Neural cell (in vitro differentiated cells): ENCODE measurements around the gene EP400.

Source experiments
- EP300 ChIP-seq: fragments of 450-650 bp; conservative IDR thresholded peaks from 2 replicates; pipeline ENCODE4 v1.6.1; 2014; ENCODE audit warnings: antibody characterized with exemption, mild to moderate bottlenecking, moderate library complexity; ENCODE audit not compliant: poor library complexity, severe bottlenecking
- EZH2 ChIP-seq: fragments of 200-600, 300-800 bp; shearing (Covaris generic), sonication (generic); IDR thresholded peaks from 2 replicates; pipeline ENCODE4 v1.6.1; 2014; ENCODE audit warnings: antibody characterized with exemption, low read length, borderline replicate concordance, mild to moderate bottlenecking; ENCODE audit not compliant: insufficient read depth, poor library complexity, severe bottlenecking
- MXI1 ChIP-seq: fragments of 450-650 bp; conservative IDR thresholded peaks from 2 replicates; pipeline ENCODE4 v1.6.1; 2014; ENCODE audit warnings: antibody characterized with exemption, mild to moderate bottlenecking; ENCODE audit not compliant: poor library complexity, severe bottlenecking
- POLR2AphosphoS5 ChIP-seq: IDR thresholded peaks from 2 replicates; pipeline ENCODE4 v1.6.1; 2012
- TF ChIP-seq, protein P1 (sequence below): fragments of 450-650 bp; IDR thresholded peaks from 2 replicates; pipeline ENCODE4 v1.5.1; 2014; ENCODE audit warnings: antibody characterized with exemption, mild to moderate bottlenecking, moderate library complexity; ENCODE audit not compliant: poor library complexity, severe bottlenecking
- TF ChIP-seq, protein P2 (sequence below): IDR thresholded peaks from 2 replicates; pipeline ENCODE4 v1.6.1; 2012; ENCODE audit warnings: borderline replicate concordance

DNA sequence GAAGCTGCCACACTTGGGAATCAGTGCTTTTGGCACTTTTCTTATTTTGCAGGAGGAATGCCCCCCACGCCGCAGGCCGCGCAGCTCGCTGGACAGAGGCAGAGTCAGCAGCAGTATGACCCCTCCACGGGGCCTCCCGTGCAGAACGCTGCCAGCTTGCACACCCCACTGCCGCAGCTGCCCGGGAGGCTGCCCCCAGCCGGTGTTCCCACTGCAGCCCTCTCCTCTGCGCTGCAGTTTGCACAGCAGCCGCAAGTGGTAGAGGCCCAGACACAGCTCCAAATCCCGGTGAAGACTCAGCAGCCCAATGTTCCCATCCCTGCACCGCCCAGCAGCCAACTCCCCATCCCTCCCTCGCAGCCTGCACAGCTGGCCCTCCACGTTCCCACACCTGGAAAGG, 32.3 kb downstream of the EP400 start:
- TF ChIP-seq EP300 (no peak), MXI1 (no peak), POLR2AphosphoS5 (no peak), EZH2 (no peak)
- TF ChIP-seq, protein P1, sequence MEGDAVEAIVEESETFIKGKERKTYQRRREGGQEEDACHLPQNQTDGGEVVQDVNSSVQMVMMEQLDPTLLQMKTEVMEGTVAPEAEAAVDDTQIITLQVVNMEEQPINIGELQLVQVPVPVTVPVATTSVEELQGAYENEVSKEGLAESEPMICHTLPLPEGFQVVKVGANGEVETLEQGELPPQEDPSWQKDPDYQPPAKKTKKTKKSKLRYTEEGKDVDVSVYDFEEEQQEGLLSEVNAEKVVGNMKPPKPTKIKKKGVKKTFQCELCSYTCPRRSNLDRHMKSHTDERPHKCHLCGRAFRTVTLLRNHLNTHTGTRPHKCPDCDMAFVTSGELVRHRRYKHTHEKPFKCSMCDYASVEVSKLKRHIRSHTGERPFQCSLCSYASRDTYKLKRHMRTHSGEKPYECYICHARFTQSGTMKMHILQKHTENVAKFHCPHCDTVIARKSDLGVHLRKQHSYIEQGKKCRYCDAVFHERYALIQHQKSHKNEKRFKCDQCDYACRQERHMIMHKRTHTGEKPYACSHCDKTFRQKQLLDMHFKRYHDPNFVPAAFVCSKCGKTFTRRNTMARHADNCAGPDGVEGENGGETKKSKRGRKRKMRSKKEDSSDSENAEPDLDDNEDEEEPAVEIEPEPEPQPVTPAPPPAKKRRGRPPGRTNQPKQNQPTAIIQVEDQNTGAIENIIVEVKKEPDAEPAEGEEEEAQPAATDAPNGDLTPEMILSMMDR: no peak
- TF ChIP-seq, protein P2, sequence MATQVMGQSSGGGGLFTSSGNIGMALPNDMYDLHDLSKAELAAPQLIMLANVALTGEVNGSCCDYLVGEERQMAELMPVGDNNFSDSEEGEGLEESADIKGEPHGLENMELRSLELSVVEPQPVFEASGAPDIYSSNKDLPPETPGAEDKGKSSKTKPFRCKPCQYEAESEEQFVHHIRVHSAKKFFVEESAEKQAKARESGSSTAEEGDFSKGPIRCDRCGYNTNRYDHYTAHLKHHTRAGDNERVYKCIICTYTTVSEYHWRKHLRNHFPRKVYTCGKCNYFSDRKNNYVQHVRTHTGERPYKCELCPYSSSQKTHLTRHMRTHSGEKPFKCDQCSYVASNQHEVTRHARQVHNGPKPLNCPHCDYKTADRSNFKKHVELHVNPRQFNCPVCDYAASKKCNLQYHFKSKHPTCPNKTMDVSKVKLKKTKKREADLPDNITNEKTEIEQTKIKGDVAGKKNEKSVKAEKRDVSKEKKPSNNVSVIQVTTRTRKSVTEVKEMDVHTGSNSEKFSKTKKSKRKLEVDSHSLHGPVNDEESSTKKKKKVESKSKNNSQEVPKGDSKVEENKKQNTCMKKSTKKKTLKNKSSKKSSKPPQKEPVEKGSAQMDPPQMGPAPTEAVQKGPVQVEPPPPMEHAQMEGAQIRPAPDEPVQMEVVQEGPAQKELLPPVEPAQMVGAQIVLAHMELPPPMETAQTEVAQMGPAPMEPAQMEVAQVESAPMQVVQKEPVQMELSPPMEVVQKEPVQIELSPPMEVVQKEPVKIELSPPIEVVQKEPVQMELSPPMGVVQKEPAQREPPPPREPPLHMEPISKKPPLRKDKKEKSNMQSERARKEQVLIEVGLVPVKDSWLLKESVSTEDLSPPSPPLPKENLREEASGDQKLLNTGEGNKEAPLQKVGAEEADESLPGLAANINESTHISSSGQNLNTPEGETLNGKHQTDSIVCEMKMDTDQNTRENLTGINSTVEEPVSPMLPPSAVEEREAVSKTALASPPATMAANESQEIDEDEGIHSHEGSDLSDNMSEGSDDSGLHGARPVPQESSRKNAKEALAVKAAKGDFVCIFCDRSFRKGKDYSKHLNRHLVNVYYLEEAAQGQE: no peak
